GM12878 (cell line): ENCODE data around the gene DSE. TPM values are rescaled to one million over a fixed set of nuclear protein-coding genes. Genes with fewer than 3 reads are reported as not detected.
A peak's percentile ranks its signal among the peaks of the same experiment; 100 is the strongest.

ENCODE experiments used
- ASH2L ChIP-seq: fragments of 300-600, 200-600 bp; sonication (generic); IDR thresholded peaks from 2 replicates; pipeline ENCODE4 v1.6.1; 2017; ENCODE audit warnings: low read depth, mild to moderate bottlenecking, borderline replicate concordance
- CBX3 ChIP-seq: fragments of 200-600 bp; sonication (generic); IDR thresholded peaks from 2 replicates; pipeline ENCODE4 v1.6.1; 2016; ENCODE audit warnings: low read depth, borderline replicate concordance
- CBX5 ChIP-seq: sonication (generic); IDR thresholded peaks from 2 replicates; pipeline ENCODE4 v1.6.1; 2016; ENCODE audit warnings: low read depth, moderate library complexity, mild to moderate bottlenecking, inconsistent platforms
- EED ChIP-seq: sonication (generic); IDR thresholded peaks from 2 replicates; pipeline ENCODE4 v1.6.1; 2016; ENCODE audit warnings: antibody characterized with exemption, low read depth
- ETV6 ChIP-seq, 2 experiments: fragments of 450-650 bp in 1 of 2; IDR thresholded peaks in 1 of 2; conservative IDR thresholded peaks in 1 of 2; 2 replicates each; pipeline ENCODE4 v1.6.1; 2014; ENCODE audit warnings: antibody characterized with exemption in 1 of 2, borderline replicate concordance in 1 of 2, low read depth in 1 of 2, mild to moderate bottlenecking in 1 of 2, moderate library complexity in 1 of 2
- FOXM1 ChIP-seq: IDR thresholded peaks from 2 replicates; pipeline ENCODE4 v1.6.1; 2012; ENCODE audit warnings: low read depth, mild to moderate bottlenecking, inconsistent platforms, low read length, moderate library complexity
- HSF1 ChIP-seq: fragments of 150-350 bp; IDR thresholded peaks from 2 replicates; pipeline ENCODE4 v1.6.1; 2014; ENCODE audit warnings: mild to moderate bottlenecking, low read depth, low read length
- IRF4 ChIP-seq: IDR thresholded peaks from 2 replicates; pipeline ENCODE4 v1.6.1; 2011; ENCODE audit warnings: low read depth, low read length
- MTA2 ChIP-seq: fragments of 450-650 bp; IDR thresholded peaks from 2 replicates; pipeline ENCODE4 v1.6.1; 2016; ENCODE audit warnings: low read depth, mild to moderate bottlenecking, moderate library complexity
- MXI1 ChIP-seq: fragments of 150-350 bp; IDR thresholded peaks from 2 replicates; pipeline ENCODE4 v1.6.1; 2011; ENCODE audit warnings: low read depth, mild to moderate bottlenecking, inconsistent platforms, low read length, improper control_type of control experiment
- NFYB ChIP-seq: IDR thresholded peaks from 2 replicates; pipeline ENCODE4 v1.6.1; 2011; ENCODE audit warnings: low read depth, mild to moderate bottlenecking, low read length, improper control_type of control experiment, moderate library complexity; ENCODE audit not compliant: insufficient read depth
- RAD51 ChIP-seq: fragments of 450-650 bp; IDR thresholded peaks from 2 replicates; pipeline ENCODE4 v1.6.1; 2016; ENCODE audit warnings: moderate library complexity, mild to moderate bottlenecking, inconsistent platforms
- RELB ChIP-seq: fragments of 450-650 bp; IDR thresholded peaks from 2 replicates; pipeline ENCODE4 v1.6.1; 2017; ENCODE audit warnings: low read depth, mild to moderate bottlenecking, moderate library complexity
- TCF3 ChIP-seq: IDR thresholded peaks from 2 replicates; pipeline ENCODE4 v1.6.1; 2012; ENCODE audit warnings: low read depth, mild to moderate bottlenecking, low read length, borderline replicate concordance; ENCODE audit not compliant: insufficient read depth
- ZBED1 ChIP-seq: IDR thresholded peaks from 2 replicates; pipeline ENCODE4 v1.6.1; 2016; ENCODE audit warnings: borderline replicate concordance
- ZNF217 ChIP-seq: fragments of 450-650 bp; IDR thresholded peaks from 2 replicates; pipeline ENCODE4 v1.6.1; 2017; ENCODE audit warnings: antibody characterized with exemption, mild to moderate bottlenecking
- polyA plus RNA-seq, 11 experiments: library from polyadenylated mRNA; depleted of rRNA in 4 of 11; unstranded in 6 of 11; stranded (reverse) in 5 of 11; fragments of >200 nt; fragmentation: Nextera tagmentation in 4 of 11; fragmentation: Illumina TruSeq in 1 of 11; extraction: Ambion mirVana in 4 of 11; extraction: Trizol in 1 of 11; gene quantifications; 1 replicate in 1 of 11; 2 replicates in 10 of 11; pipeline versions ENCODE4 v1.2.1 to v1.2.3, GENCODE V29; 2011 to 2016; ENCODE audit warnings: inconsistent platforms in 2 of 11, missing spikeins in 2 of 11, low read depth in 1 of 11
- total RNA-seq, 4 experiments: library from RNA; depleted of rRNA in 3 of 4; stranded (reverse); fragments of >200 nt in 3 of 4; fragmentation: Illumina TruSeq in 1 of 4; extraction: Trizol in 1 of 4; gene quantifications; 2 replicates each; pipeline versions ENCODE4 v1.2.1 to v1.2.3, GENCODE V29; 2013 to 2021
- TF ChIP-seq, protein P1 (sequence below): fragments of 450-650 bp; IDR thresholded peaks from 2 replicates; pipeline ENCODE4 v1.6.1; 2016; ENCODE audit warnings: mild to moderate bottlenecking, moderate library complexity, borderline replicate concordance
- TF ChIP-seq, protein P2 (sequence below): IDR thresholded peaks from 2 replicates; pipeline ENCODE4 v1.6.1; 2012; ENCODE audit warnings: low read depth, low read length, improper control_type of control experiment
- TF ChIP-seq, protein P3 (sequence below): fragments of 450-650 bp; IDR thresholded peaks from 2 replicates; pipeline ENCODE4 v1.6.1; 2017; ENCODE audit warnings: antibody characterized with exemption, mild to moderate bottlenecking, moderate library complexity

DSE gene
- total and polyA plus RNA-seq, 10 of the 15 experiments (the other 5 are each of a cell fraction or from before 2014, with no cell fraction given) = 12.6 to 76.4 (median 43.0) TPM

DNA sequence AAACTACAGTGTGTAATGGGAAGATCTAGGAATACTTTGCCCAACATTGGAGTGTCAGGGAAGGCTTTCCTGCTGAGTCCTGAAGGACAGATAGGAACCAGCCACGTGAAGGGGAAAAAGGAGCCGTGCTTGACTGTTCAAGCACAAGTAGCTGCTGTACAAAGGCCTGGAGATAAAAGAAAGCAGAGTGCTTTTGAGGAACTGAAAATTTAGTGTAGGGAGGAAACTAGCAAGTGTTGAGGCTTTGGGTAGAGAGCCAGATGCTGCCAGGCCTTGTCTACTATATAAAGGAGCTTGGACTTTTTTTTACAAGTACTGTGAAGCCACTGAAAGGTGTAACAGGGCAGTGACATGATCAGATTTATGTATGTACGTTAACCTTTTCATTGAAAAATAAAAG, 39.0 kb downstream of the DSE start (continued):
- TF ChIP-seq, protein P1, sequence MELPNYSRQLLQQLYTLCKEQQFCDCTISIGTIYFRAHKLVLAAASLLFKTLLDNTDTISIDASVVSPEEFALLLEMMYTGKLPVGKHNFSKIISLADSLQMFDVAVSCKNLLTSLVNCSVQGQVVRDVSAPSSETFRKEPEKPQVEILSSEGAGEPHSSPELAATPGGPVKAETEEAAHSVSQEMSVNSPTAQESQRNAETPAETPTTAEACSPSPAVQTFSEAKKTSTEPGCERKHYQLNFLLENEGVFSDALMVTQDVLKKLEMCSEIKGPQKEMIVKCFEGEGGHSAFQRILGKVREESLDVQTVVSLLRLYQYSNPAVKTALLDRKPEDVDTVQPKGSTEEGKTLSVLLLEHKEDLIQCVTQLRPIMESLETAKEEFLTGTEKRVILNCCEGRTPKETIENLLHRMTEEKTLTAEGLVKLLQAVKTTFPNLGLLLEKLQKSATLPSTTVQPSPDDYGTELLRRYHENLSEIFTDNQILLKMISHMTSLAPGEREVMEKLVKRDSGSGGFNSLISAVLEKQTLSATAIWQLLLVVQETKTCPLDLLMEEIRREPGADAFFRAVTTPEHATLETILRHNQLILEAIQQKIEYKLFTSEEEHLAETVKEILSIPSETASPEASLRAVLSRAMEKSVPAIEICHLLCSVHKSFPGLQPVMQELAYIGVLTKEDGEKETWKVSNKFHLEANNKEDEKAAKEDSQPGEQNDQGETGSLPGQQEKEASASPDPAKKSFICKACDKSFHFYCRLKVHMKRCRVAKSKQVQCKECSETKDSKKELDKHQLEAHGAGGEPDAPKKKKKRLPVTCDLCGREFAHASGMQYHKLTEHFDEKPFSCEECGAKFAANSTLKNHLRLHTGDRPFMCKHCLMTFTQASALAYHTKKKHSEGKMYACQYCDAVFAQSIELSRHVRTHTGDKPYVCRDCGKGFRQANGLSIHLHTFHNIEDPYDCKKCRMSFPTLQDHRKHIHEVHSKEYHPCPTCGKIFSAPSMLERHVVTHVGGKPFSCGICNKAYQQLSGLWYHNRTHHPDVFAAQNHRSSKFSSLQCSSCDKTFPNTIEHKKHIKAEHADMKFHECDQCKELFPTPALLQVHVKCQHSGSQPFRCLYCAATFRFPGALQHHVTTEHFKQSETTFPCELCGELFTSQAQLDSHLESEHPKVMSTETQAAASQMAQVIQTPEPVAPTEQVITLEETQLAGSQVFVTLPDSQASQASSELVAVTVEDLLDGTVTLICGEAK = no peak; the same call in 1 of the 2 replicates
- peak in 1 of 2 experiments; percentile 64; a peak in 1 of 4 replicates for TF ChIP-seq ETV6 (conservative IDR thresholded peaks at IDR 0.05 in 1 of 2, IDR thresholded peaks at IDR 0.05 in 1 of 2; ENCODE audit: borderline replicate concordance in 1 of 2, low read depth in 1 of 2)
- TF ChIP-seq ASH2L = no peak
- peak; percentile 64; the same call in 1 of the 2 replicates for TF ChIP-seq MTA2
- TF ChIP-seq CBX5 = peak; percentile 90
- TF ChIP-seq HSF1 = no peak
- peak; percentile 63 for TF ChIP-seq RAD51
- TF ChIP-seq, protein P2, sequence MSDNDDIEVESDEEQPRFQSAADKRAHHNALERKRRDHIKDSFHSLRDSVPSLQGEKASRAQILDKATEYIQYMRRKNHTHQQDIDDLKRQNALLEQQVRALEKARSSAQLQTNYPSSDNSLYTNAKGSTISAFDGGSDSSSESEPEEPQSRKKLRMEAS = peak; percentile 37; the same call in 1 of the 2 replicates
- peak; percentile 88 for TF ChIP-seq RELB
- TF ChIP-seq ZNF217 = peak; percentile 57; the same call in 1 of the 2 replicates
- TF ChIP-seq CBX3 = no peak
- peak; percentile 88 for TF ChIP-seq IRF4
- peak; percentile 64 for TF ChIP-seq FOXM1
- TF ChIP-seq EED = peak; percentile 94
- TF ChIP-seq ZBED1 = 0 out of 2 replicates have a peak, but pooled peaks have one; percentile 41
- peak; percentile 67; the same call in 1 of the 2 replicates for TF ChIP-seq TCF3
- TF ChIP-seq MXI1 = peak; percentile 56
- TF ChIP-seq, protein P3, sequence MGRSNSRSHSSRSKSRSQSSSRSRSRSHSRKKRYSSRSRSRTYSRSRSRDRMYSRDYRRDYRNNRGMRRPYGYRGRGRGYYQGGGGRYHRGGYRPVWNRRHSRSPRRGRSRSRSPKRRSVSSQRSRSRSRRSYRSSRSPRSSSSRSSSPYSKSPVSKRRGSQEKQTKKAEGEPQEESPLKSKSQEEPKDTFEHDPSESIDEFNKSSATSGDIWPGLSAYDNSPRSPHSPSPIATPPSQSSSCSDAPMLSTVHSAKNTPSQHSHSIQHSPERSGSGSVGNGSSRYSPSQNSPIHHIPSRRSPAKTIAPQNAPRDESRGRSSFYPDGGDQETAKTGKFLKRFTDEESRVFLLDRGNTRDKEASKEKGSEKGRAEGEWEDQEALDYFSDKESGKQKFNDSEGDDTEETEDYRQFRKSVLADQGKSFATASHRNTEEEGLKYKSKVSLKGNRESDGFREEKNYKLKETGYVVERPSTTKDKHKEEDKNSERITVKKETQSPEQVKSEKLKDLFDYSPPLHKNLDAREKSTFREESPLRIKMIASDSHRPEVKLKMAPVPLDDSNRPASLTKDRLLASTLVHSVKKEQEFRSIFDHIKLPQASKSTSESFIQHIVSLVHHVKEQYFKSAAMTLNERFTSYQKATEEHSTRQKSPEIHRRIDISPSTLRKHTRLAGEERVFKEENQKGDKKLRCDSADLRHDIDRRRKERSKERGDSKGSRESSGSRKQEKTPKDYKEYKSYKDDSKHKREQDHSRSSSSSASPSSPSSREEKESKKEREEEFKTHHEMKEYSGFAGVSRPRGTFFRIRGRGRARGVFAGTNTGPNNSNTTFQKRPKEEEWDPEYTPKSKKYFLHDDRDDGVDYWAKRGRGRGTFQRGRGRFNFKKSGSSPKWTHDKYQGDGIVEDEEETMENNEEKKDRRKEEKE = no peak
- TF ChIP-seq NFYB = no peak
